Activated naive CD4-positive, alpha-beta T cell treated with anti-CD3 and anti-CD28 coated beads for 36 hours (primary cell): Measurements from ENCODE around the gene KCNQ1. TPM values are rescaled to one million over a fixed set of nuclear protein-coding genes. Genes with fewer than 3 reads are reported as not detected.

Source experiments
- CTCF ChIA-PET: fragments of 350-600 bp; sonication (Branson Sonifier 250); formaldehyde crosslinking; loops from one replicate; lab custom pipeline; 2021; ENCODE audit warnings: antibody characterized with exemption; lab: Charles Lee
- DNase-seq: peaks from one replicate; pipeline ENCODE4 v3.0.0-alpha.2; 2020
- H3K27ac Mint-ChIP-seq: one replicate; pipeline ENCODE4 v1.8.0; 2021; ENCODE audit warnings: mild to moderate bottlenecking, mixed read lengths
- H3K27me3 Mint-ChIP-seq: one replicate; pipeline ENCODE4 v1.8.0; 2021; ENCODE audit warnings: low read depth, mixed read lengths
- H3K36me3 Mint-ChIP-seq: one replicate; pipeline ENCODE4 v1.8.0; 2021; ENCODE audit warnings: low read depth, mixed read lengths
- H3K4me1 Mint-ChIP-seq: one replicate; pipeline ENCODE4 v1.8.0; 2021; ENCODE audit warnings: low read depth, mixed read lengths
- H3K4me3 Mint-ChIP-seq: one replicate; pipeline ENCODE4 v1.8.0; 2021; ENCODE audit warnings: mild to moderate bottlenecking, moderate library complexity, mixed read lengths
- H3K9me3 Mint-ChIP-seq: one replicate; pipeline ENCODE4 v1.8.0; 2021; ENCODE audit warnings: mixed read lengths
- intact Hi-C: fragments of 100-400 bp; cut with micrococcal nuclease; formaldehyde crosslinking; loops from one replicate; pipeline ENCODE4 v1.15.1; 2023
- total RNA-seq, 2 experiments: library from RNA; stranded (reverse); gene quantifications; one replicate each; pipeline ENCODE4 v1.2.3, GENCODE V29; 2021

Gene KCNQ1
- total RNA-seq, 2 experiments from 2014 or later = 10.6 to 10.8 TPM

DNA sequence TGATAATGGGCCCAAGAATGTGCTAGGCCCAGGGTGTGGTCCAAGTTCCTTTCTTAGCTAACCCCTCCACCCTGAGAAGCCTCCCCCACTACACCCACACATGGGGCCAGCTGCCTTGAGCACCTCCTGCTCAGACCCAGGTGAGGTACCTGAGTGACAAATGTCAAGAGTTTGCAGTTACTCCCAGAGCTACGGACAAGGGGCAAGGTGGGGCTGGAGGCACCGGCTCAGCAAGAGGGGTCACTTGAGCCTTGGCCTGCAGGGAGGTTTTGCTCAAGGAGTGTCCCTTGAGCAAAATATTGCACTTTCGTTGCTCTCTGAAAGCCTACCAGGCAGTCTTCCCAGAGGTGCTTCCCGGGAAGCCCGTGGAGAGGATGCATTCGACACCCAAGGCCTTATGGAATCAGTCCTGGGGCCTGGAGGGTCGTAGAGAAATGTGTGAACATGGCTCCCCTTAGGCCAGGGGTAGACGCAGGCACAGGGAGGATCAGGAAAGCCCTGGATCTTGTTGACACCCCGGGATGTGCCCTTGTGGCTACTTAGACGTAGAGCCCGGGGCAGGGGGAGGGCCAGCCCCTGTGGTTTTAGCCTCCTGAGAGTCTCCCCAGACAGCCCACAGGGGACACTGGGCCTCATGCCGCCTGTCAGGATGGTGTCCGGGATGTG is 114.2 kb downstream of the KCNQ1 start:
- intact Hi-C loops = no loop called here
- Mint-ChIP-seq H3K9me3 (no peaks in the 10 kb centered on the region), H3K4me3 (no peak overlapping the region), H3K36me3 (no peaks in the 10 kb centered on the region), H3K4me1 (peaks cover 1% of the 10 kb centered on the region), H3K27me3 (no peaks in the 10 kb centered on the region), H3K27ac (no peak overlapping the region)
- no peak for DNase-seq
- CTCF ChIA-PET = interaction anchor here (0.6 kb wide), 1 partner anchor 334 kb away, joined by 3 read pairs; no protein-coding TSS in a partner anchor

DNA sequence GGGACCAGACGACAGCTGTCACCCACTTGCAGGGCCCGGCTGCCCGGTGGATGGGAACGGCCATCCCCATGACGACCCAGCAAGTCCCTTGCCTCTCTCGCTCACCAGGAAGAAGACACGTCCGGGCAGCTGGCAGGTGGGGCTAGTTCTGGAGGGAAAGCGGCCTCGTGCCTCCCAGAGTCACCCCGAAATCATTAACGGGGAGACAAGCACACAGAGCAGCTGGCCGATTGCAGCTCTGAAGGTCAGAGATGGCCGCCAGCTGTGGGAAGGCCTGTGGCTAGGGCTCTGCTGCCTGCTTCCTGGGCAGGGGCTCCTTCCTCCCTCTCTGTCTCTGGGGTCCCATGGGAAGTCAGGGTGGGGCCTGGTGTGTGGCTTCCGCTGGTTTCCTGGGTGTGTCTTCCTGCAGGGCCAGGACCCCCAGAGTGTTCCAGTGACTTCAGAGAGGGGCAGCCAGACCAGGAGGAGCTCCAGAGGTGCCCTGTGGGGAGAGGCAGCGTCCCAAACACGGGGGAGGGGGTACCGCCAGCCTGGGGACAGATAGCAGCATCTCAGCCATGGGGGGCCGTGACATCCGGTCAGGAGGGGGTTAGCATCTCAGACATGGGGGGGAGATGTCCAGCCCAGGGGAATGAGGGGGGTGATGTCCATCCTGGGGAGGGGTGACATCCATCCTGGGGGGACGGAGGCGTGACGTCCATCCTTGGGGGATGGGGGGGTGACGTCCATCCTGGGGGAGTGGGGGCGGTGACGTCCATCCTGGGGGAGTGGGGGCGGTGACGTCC is 114.9 kb downstream of the KCNQ1 start:
- Mint-ChIP-seq H3K9me3 (no peaks in the 10 kb centered on the region), H3K36me3 (no peaks in the 10 kb centered on the region), H3K27me3 (no peaks in the 10 kb centered on the region), H3K27ac (no peak overlapping the region), H3K4me3 (no peak overlapping the region), H3K4me1 (peaks cover 1% of the 10 kb centered on the region)
- CTCF ChIA-PET = interaction anchor here (0.6 kb wide), 1 partner anchor 333 kb away, joined by 3 read pairs; no protein-coding TSS in a partner anchor
- intact Hi-C loops = no loop called here
- DNase-seq = peak; percentile 3

DNA sequence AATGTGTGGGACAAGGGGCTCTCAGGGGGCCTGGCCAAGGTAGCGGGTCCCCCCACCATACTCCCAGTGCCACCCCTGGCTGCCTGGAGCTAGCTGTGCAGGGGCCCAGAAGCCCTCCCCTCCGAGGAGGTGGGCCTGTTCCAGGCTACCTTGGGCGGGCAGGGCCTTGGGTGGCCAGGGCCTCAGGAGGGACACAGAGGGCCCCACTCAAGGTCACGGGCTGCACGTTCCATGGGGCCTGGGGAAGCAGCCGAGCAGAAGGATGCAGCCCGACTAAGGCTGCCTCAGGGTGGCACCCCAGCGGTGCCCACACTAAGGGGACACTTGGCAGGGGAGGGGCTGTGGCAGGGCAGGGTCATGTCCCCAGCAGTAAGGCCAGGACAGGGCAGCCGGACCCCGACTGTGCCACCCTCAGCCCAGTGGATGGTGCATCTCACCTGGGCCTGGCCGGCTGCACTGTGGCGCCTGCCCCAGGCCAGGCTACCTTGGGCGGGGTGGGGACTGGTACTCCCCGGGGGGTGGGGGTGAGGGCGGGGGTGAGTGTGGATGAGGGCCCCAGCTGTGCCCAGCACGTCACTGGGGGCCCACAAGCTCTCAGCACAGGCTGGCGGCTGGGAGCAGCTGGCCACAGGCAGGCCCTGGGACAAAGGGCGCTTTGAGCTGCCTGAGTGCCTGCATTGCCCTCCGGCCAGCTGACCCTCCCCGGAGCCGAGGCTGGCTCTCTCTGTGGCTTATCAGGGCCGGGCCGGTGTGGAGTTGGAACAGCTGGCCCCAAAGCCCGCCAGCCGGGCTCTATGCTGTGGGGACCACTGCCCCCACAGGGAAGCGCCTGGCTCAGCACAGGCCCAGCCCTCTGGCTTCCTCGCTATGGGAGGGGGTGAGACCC is 117.1 kb downstream of the KCNQ1 start:
- intact Hi-C loops = no loop called here
- Mint-ChIP-seq H3K4me3 (no peak overlapping the region), H3K9me3 (no peaks in the 10 kb centered on the region), H3K4me1 (peaks cover 1% of the 10 kb centered on the region), H3K27me3 (no peaks in the 10 kb centered on the region), H3K36me3 (no peaks in the 10 kb centered on the region), H3K27ac (no peak overlapping the region)
- CTCF ChIA-PET = interaction anchor here (1.4 kb wide), 1 partner anchor 30 kb away, joined by 3 read pairs; no protein-coding TSS in a partner anchor
- no peak for DNase-seq

DNA sequence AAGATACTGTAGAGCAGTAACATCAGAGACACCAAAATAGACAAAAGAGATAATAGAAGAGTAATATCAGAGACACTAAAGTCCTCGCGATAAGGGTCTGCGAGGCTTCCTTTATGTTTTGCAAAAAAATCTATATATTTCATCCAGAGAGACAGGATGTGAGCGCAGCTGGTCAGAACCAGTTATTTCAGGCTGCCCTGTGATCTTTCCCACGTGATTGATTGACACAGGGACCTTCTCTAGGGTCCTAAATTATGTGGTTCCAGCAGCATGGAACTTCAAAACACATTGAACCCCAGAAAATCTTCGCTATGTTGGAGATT is 118.0 kb downstream of the KCNQ1 start:
- Mint-ChIP-seq H3K27me3 (no peaks in the 10 kb centered on the region), H3K27ac (no peak overlapping the region), H3K36me3 (no peaks in the 10 kb centered on the region), H3K4me3 (no peak overlapping the region), H3K9me3 (no peaks in the 10 kb centered on the region), H3K4me1 (peaks cover 1% of the 10 kb centered on the region)
- DNase-seq = no peak
- CTCF ChIA-PET = no interaction called here
- intact Hi-C loops = no loop called here

DNA sequence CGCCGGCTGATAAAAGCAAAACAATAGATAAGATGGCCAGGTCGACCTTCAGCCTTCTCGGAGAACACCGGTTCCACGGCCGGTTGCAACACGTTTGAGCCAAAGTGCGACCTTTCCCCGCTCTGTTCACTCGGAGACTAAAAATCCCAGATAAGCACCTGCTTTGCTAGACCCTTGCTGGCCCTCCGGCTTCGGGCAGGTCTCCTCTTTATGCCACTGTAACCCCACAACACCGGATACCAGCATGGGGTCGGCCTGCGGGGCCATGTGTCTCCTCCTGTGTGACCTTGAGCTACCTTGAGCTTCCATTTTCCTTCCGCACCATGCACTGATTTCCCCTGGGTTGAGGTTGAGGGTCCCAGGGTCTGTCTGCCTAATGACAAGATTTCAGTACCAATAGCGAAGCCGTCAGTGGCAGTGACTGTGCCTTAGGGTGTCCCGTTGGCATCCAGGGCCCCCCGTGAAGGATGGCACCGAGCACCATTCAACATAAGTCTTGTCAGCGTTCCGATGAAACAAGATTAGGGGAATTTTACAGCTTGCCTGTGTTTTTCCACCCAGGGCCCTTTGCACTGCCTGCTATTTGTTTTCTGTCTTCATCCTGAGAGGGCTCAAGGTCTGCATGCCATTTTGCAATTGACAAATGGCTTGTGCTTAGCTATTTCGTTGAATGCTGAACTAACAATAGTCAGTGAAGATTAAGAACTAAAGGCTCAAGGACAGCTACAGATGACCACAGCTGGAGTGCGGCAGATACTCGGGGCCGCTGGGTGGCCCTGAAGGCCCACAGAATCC is 118.6 kb downstream of the KCNQ1 start:
- no peak overlapping the region for H3K27ac Mint-ChIP-seq

DNA sequence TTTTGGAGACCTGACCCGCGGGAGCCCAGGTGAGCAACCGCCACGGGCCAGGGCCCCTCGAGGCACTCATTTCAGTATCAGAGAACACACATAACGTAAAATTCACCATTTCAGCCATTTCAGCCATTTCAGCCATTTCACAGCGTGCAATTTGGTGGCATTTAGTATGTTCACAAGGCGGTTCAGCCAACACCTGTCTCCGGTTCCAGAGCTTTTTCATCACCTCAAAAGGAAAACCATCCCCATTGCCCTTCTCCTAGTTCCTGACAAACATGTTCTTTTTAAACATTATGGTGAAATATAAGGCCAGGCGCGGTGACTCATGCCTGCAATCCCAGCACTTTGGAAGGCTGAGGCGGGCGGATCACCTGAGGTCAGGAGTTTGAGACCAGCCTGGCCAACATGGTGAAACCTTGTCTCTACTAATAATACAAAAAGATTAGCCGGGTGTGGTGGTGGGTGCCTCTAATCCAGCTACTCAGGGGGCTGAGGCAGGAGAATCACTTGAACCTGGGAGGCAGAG is 119.3 kb downstream of the KCNQ1 start:
- intact Hi-C loops = no loop called here
- Mint-ChIP-seq H3K9me3 (no peaks in the 10 kb centered on the region), H3K4me3 (no peak overlapping the region), H3K27me3 (no peaks in the 10 kb centered on the region), H3K4me1 (peaks cover under 1% of the 10 kb centered on the region), H3K36me3 (no peaks in the 10 kb centered on the region), H3K27ac (no peak overlapping the region)
- CTCF ChIA-PET = no interaction called here
- no peak for DNase-seq

More for the DNA sequence above, 118.6 kb downstream of the KCNQ1 start:
- intact Hi-C loops = no loop called here
- Mint-ChIP-seq H3K36me3 (no peaks in the 10 kb centered on the region), H3K4me3 (no peak overlapping the region), H3K27me3 (no peaks in the 10 kb centered on the region), H3K9me3 (no peaks in the 10 kb centered on the region), H3K4me1 (peaks cover 1% of the 10 kb centered on the region)
- CTCF ChIA-PET = no interaction called here
- DNase-seq = no peak

DNA sequence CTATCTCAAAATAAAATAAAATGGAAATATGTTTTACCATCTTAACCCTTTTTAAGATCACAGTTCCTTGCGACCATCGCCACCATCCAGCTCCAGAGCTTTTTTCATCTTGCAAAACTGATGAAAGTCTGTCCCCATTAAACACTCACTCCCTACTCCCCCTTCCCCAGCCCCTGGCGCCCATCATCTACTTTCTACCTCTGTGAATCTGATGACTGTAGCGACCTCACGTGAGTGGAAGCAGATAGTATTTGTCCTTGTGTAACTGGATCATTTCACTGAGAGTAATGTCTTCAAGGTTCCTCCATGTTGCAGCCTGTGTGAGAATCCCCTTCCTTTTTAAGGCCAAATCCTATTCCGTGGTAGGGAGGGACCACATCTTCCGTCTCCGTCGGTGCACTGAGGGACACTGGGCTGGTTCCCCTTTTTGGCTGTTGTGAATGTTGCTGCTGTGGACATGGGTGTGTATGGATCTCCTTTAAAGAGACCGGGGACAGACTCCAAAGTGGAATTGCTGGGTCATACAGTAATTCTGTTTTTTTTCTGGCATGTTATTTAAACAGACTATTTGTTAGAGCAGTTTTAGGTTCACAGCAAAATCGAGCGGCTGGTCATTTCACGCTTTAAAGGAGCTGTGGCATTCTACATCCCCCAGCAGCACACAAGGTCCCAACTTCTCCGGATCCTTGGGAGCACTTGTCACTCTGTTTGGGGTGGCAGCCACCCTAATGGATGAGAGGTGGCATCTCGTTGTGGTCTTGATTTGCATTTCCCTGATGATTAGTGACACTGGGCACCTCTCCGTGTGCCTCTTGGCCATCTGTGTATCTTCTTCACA is 120.0 kb downstream of the KCNQ1 start:
- H3K27me3 Mint-ChIP-seq = no peaks in the 10 kb centered on the region
- H3K36me3 Mint-ChIP-seq = no peaks in the 10 kb centered on the region
- intact Hi-C loops = no loop called here
- DNase-seq = no peak
- H3K27ac Mint-ChIP-seq = no peak overlapping the region
- no peaks in the 10 kb centered on the region for H3K4me1 Mint-ChIP-seq
- CTCF ChIA-PET = no interaction called here
- no peak overlapping the region for H3K4me3 Mint-ChIP-seq
- no peaks in the 10 kb centered on the region for H3K9me3 Mint-ChIP-seq

DNA sequence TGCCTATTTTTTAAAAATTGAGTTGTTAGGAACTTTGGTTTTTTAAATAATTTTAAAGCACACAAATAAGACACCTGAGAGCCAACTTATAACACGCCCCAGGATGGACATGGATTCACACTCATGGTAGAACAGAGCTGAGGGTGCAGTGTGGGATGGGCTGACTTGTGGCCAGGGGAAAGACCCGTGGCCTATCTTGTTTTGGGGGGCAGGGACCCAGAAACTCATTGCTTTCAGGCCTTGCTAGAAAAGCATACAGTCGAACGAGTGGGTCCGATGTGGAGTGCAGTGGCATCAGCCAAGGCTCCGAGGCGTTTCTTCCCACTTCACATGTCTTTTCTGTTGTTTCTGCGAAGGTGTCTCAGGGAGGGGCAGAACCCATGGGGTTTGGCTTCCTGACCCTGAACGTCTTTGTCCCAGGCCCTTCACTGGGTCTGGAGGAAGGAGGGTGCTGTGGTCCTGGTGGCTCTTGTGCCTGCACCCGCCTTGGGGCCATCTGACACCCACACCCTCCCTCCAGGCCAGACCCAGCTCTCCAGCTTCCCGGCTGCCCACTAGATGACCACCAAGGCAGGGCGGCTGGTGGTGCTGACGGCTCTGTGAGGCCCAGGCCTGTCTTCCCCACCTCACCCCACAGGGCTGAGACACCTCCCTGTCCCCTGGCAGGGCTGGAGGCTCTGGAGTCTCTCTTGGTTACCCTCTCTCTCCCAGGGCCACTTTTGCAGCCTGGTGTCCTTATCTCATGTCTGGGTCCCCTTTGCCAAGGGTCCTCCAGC is 120.8 kb downstream of the KCNQ1 start:
- no peak for DNase-seq
- CTCF ChIA-PET = no interaction called here
- Mint-ChIP-seq H3K4me1 (no peaks in the 10 kb centered on the region), H3K4me3 (no peak overlapping the region), H3K36me3 (no peaks in the 10 kb centered on the region), H3K27ac (no peak overlapping the region), H3K27me3 (no peaks in the 10 kb centered on the region), H3K9me3 (no peaks in the 10 kb centered on the region)
- intact Hi-C loops = no loop called here

DNA sequence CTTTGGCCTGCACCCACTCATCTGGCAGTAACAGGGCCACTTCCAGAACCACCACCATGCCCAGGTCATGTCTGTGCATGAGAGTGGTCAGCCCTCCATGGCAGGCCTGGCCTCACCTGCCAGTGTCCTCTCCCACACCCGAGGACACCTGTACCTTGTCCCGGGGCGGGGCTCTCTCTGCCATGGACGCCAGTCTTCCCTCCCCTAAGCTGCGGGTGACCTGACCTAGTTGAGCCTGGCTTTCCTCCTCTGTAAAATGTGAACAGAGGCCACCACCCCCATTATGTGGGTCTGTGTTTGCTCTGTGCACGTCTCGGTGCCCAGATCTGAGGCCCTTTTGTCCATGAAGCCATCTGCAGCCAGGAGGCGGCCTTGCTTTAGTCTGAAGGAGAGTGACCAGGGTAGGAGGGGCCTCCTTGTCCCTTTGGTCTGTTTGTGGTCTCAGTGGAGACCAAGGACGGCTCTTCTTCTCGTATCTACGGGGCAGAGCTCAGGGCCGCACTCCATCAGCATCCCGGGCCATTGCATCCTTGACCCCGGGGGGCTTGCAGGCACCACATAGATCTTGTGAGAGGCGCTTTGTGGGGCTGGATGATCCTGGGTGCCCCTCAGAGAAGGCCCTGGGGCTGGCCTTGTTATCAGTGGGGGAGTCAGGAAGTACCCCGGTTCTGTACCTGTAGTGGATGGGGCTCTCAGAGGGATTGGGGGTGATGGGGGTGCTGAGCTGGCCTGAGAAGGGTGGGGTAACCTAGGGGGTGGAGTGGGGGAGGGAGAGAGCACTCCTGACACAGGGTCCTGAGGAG is 121.6 kb downstream of the KCNQ1 start:
- Mint-ChIP-seq H3K36me3 (no peaks in the 10 kb centered on the region), H3K9me3 (no peaks in the 10 kb centered on the region), H3K4me1 (no peaks in the 10 kb centered on the region), H3K4me3 (no peak overlapping the region), H3K27me3 (no peaks in the 10 kb centered on the region), H3K27ac (no peak overlapping the region)
- DNase-seq = no peak
- intact Hi-C loops = no loop called here
- CTCF ChIA-PET = no interaction called here

DNA sequence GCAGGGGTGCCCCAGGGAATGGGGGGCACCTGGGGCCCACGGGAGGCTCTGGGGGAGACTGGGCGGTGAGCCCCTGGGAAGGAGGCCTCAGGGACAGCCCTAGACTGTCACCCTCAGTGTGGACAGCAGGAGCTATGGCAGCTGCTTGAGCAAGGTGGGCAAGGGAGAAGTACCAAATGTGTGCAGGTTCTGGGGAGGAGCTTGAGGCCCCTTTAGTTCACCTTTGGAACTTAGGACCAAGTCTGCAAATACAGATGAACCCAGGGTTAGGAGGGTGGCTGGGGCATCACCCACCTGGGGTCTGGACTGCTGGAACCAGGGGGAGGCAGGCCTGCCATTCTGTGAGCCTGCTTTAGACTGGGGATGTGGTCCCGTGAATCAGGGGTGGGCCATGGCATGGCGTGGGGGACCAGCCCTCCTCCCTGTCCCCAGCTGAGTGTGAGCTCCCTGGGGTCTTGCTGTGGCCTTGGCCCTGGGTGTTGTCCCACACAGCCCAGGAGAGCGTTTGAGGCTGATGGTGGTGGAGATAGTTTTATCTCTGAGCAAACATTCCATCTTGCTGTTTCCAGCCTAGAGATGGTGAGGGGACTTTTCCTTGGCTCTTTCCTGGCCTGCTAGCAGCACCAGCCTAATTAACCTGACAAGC is 122.3 kb downstream of the KCNQ1 start:
- CTCF ChIA-PET = no interaction called here
- H3K27me3 Mint-ChIP-seq = no peaks in the 10 kb centered on the region
- no peaks in the 10 kb centered on the region for H3K4me1 Mint-ChIP-seq
- H3K27ac Mint-ChIP-seq = no peak overlapping the region
- intact Hi-C loops = no loop called here
- H3K36me3 Mint-ChIP-seq = no peaks in the 10 kb centered on the region
- no peak for DNase-seq
- no peaks in the 10 kb centered on the region for H3K9me3 Mint-ChIP-seq
- H3K4me3 Mint-ChIP-seq = no peak overlapping the region
